Upper lobe of right lung (tissue), 1 donor: Measurements from ENCODE around the gene KHDC1. TPM values are rescaled to one million over a fixed set of nuclear protein-coding genes. Genes with fewer than 3 reads are reported as not detected.

ENCODE experiments used
- ATAC-seq: fragments of 200-7000 bp; cut with Tn5 transposase; one replicate; pipeline ENCODE4 v1.9.1; 2020; ENCODE audit warnings: mild to moderate bottlenecking, moderate library complexity
- DNase-seq: peaks from one replicate; pipeline ENCODE4 v3.0.0-alpha.2; 2020
- H3K27ac ChIP-seq: fragments of 200-600 bp; one replicate; pipeline ENCODE4 v1.8.0; 2022
- H3K27me3 ChIP-seq: fragments of 200-600 bp; one replicate; pipeline ENCODE4 v1.8.0; 2022; ENCODE audit warnings: mild to moderate bottlenecking
- H3K36me3 ChIP-seq: fragments of 200-600 bp; one replicate; pipeline ENCODE4 v1.8.0; 2022
- H3K4me1 ChIP-seq: fragments of 200-600 bp; one replicate; pipeline ENCODE4 v1.8.0; 2022
- H3K4me3 ChIP-seq: fragments of 200-600 bp; one replicate; pipeline ENCODE4 v1.8.0; 2022; ENCODE audit warnings: mild to moderate bottlenecking
- H3K9me3 ChIP-seq: fragments of 200-600 bp; one replicate; pipeline ENCODE4 v1.8.0; 2022
- intact Hi-C: fragments of 100-400 bp; cut with DNase I; formaldehyde crosslinking; loops from one replicate; pipeline ENCODE4 v1.11.0; 2022
- total RNA-seq: library from RNA; stranded (reverse); fragmentation: NEBNext Ultra II Directional; extraction: Animal tissue kit (Norgen Biotek cat#: 25700); gene quantifications from one replicate; pipeline ENCODE4 v1.2.1, GENCODE V29; 2021
- TF ChIP-seq, protein P1 (sequence below): fragments of 200-600 bp; IDR thresholded peaks from one replicate; pipeline ENCODE4 v1.8.0; 2022; ENCODE audit warnings: antibody characterized with exemption
- donor health status: DM: no; HTN: yes; CAD: no; lungs with severe emphysema.

The KHDC1 gene
- total RNA-seq, 1 donor from 2014 or later = 1.9 TPM

DNA sequence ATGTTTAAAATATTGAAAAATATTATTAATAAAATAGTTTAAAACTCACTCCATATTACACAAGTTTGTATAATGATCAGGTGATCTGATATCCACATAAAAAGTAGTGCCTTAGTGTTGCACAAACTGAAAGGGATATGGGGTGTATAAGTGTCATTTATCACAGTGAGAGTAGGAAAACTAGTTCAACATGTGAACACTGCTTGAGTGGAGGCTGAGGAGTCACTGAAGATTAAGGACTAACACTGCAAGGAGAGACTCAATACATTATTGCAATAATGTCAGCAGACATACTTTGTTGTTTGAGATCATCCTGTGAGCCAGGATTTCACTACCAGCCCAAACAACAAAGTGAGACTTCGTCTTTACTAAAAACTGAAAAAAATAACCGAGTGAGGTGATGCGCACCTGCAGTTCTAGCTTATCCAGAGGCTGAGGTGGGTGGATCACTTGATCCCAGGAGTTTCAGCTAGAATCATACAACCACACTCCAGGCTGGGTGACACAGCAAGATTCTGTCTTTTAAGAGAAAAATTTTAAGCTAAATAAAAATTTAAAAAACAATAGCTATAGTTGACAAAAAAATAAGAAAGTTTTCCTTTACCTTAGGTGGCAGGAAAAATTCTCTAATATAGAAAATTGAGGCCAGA, 35.3 kb downstream of the KHDC1 start:
- DNase-seq (no peak), ATAC-seq (no peak)
- intact Hi-C loops = no loop called here
- H3K36me3 ChIP-seq = no peaks in the 10 kb centered on the region
- H3K4me3 ChIP-seq = no peak overlapping the region
- TF ChIP-seq, protein P1, sequence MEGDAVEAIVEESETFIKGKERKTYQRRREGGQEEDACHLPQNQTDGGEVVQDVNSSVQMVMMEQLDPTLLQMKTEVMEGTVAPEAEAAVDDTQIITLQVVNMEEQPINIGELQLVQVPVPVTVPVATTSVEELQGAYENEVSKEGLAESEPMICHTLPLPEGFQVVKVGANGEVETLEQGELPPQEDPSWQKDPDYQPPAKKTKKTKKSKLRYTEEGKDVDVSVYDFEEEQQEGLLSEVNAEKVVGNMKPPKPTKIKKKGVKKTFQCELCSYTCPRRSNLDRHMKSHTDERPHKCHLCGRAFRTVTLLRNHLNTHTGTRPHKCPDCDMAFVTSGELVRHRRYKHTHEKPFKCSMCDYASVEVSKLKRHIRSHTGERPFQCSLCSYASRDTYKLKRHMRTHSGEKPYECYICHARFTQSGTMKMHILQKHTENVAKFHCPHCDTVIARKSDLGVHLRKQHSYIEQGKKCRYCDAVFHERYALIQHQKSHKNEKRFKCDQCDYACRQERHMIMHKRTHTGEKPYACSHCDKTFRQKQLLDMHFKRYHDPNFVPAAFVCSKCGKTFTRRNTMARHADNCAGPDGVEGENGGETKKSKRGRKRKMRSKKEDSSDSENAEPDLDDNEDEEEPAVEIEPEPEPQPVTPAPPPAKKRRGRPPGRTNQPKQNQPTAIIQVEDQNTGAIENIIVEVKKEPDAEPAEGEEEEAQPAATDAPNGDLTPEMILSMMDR = no peak
- no peaks in the 10 kb centered on the region for H3K27me3 ChIP-seq
- no peaks in the 10 kb centered on the region for H3K4me1 ChIP-seq
- H3K9me3 ChIP-seq = no peaks in the 10 kb centered on the region
- H3K27ac ChIP-seq = no peak overlapping the region

DNA sequence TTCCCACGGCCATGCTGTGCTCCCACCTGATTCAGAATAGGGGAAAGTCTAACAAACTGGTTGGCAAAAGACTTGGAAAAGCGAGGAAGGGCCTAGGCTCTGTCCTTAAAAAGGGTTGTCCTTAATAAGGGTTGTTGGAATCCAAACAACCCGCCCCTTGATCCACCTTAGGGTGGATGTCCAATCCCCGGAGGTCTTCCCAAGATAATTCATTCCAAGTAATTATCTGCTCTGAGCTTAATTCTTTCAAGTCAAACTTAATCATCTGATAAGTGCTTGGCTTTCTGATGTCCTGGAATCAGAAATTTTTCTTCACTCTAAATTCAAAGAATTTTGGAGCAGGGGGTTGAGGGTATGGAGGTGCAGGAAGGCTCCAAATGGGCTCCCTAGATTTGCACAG, 37.6 kb downstream of the KHDC1 start, which contains the start of gene KHDC1L:
Gene KHDC1L, minus strand, starts transcription at position 101 of the 400 bp plus-strand sequence. Its CDS starts 88 bp downstream, at position 13.
- no peaks in the 10 kb centered on the region for H3K27me3 ChIP-seq
- no peak for DNase-seq
- H3K4me1 ChIP-seq = no peaks in the 10 kb centered on the region
- no peaks in the 10 kb centered on the region for H3K9me3 ChIP-seq
- TF ChIP-seq, protein P1 = no peak
- intact Hi-C loops = no loop called here
- no peak for ATAC-seq
- H3K4me3 ChIP-seq = no peak within 1 kb of the TSS
- no peak within 1 kb of the TSS for H3K27ac ChIP-seq
- H3K36me3 ChIP-seq = no peaks in the 10 kb centered on the region

DNA sequence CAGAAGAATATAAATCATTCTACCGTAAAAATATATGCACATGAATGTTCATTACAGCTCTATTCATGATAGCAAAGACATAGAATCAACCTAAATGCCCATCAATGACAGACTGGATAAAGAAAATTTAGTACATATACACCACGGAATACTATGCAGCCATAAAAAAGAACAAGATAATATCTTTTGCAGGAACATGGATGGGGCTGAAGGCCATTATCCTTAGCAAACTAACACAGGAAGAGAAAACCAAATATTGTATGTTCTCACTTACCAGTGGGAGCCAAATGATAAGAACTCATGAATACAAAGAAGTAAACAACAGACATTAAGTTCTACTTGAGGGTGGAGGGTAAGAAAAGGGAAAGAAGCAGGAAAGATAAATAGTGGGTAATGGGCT, 46.1 kb downstream of the KHDC1 start:
- DNase-seq = no peak
- Histone ChIP-seq H3K27ac (no peak overlapping the region), H3K9me3 (no peaks in the 10 kb centered on the region), H3K36me3 (no peaks in the 10 kb centered on the region), H3K4me1 (no peaks in the 10 kb centered on the region), H3K27me3 (no peaks in the 10 kb centered on the region), H3K4me3 (no peak overlapping the region)
- ATAC-seq = no peak
- intact Hi-C loops = no loop called here
- TF ChIP-seq, protein P1 = no peak

DNA sequence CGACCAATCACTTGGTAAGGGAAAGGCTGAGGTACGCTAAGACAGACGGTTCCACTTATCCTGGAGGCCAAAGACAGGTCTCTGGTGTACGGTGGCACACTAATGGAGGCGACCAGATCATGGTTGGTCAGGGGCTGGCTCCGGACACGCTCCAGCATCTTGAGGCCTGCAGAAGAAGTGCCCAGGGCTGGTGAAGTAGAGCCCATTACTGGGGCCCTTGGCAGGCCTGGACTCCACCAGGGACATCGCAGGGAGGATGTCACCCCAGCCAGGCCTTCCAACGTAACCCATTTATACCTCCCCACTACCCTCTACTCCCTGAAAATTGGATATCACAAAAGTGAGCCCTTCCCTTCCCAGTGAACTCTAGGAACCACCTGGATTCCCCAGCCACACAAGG, 53.9 kb downstream of the KHDC1 start:
- Histone ChIP-seq H3K27ac (no peak overlapping the region), H3K4me1 (no peaks in the 10 kb centered on the region), H3K4me3 (no peak overlapping the region), H3K9me3 (no peaks in the 10 kb centered on the region), H3K27me3 (no peaks in the 10 kb centered on the region), H3K36me3 (no peaks in the 10 kb centered on the region)
- TF ChIP-seq, protein P1 = no peak
- intact Hi-C loops = no loop called here
- DNase-seq = no peak
- no peak for ATAC-seq

DNA sequence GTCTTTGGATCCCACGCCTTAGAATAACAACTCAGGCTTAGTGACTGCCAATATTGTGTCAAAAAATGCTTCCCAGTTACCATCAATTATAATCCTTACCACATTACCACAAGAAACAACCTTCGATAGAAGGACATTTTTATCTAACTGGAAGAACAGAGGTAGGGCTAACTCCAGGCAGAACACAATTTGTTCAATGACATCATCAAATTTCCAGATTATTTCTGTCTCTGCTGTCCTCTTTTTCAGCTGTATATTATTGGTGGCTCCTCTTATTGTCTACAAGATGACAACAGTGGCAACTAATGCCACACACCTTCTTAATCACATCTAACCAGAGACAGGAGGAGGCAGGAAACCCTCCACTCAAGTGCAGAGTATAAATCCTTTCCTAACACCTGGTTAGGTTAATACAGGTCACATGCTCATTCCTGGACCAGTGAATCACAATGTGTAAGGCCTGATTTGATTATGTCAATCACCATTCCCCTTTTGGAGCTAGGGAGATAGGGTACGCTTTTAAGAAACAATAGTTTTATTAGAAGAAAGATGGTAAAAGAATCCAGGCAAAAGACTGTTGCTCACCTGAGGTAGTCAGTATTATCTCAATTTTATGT, 55.7 kb downstream of the KHDC1 start:
- intact Hi-C loops = no loop called here
- DNase-seq = no peak
- H3K36me3 ChIP-seq = no peaks in the 10 kb centered on the region
- no peaks in the 10 kb centered on the region for H3K4me1 ChIP-seq
- no peak overlapping the region for H3K4me3 ChIP-seq
- H3K9me3 ChIP-seq = no peaks in the 10 kb centered on the region
- TF ChIP-seq, protein P1 = no peak
- no peak overlapping the region for H3K27ac ChIP-seq
- ATAC-seq = no peak
- no peaks in the 10 kb centered on the region for H3K27me3 ChIP-seq
